Activated CD8-positive, alpha-beta T cell treated with anti-CD3 and anti-CD28 coated beads for 36 hours (primary cell): ENCODE measurements around the gene LAMC1. TPM values are rescaled to one million over a fixed set of nuclear protein-coding genes. Genes with fewer than 3 reads are reported as not detected.

ENCODE experiments used
- ATAC-seq: fragments of 200-7000 bp; cut with Tn5 transposase; one replicate; pipeline ENCODE4 v1.10.0; 2021; ENCODE audit warnings: mild to moderate bottlenecking, moderate library complexity
- CTCF ChIA-PET: fragments of 350-600 bp; sonication (Branson Sonifier 250); formaldehyde crosslinking; loops from one replicate; lab custom pipeline; 2021; ENCODE audit warnings: antibody characterized with exemption; lab: Charles Lee
- POLR2A ChIA-PET: fragments of 350-600 bp; sonication (Branson Sonifier 250); formaldehyde crosslinking; loops from one replicate; lab custom pipeline; 2021; ENCODE audit warnings: antibody characterized with exemption; lab: Charles Lee
- DNase-seq: peaks from one replicate; pipeline ENCODE4 v3.0.0-alpha.2; 2020
- H3K27ac Mint-ChIP-seq: one replicate; pipeline ENCODE4 v1.8.0; 2021; ENCODE audit warnings: mild to moderate bottlenecking, mixed read lengths
- H3K27me3 Mint-ChIP-seq: one replicate; pipeline ENCODE4 v1.8.0; 2021; ENCODE audit warnings: mixed read lengths
- H3K36me3 Mint-ChIP-seq: one replicate; pipeline ENCODE4 v1.8.0; 2021; ENCODE audit warnings: low read depth, mixed read lengths
- H3K4me1 Mint-ChIP-seq: one replicate; pipeline ENCODE4 v1.8.0; 2021; ENCODE audit warnings: low read depth, mixed read lengths
- H3K4me3 Mint-ChIP-seq: one replicate; pipeline ENCODE4 v1.8.0; 2021; ENCODE audit warnings: mild to moderate bottlenecking, moderate library complexity, mixed read lengths
- H3K9me3 Mint-ChIP-seq: one replicate; pipeline ENCODE4 v1.8.0; 2021; ENCODE audit warnings: mixed read lengths
- intact Hi-C: fragments of 100-400 bp; cut with micrococcal nuclease; formaldehyde crosslinking; loops from one replicate; pipeline ENCODE4 v1.10.0; 2022
- total RNA-seq, 2 experiments: library from RNA; stranded (reverse); gene quantifications; one replicate each; pipeline ENCODE4 v1.2.3, GENCODE V29; 2021
- TF ChIP-seq, protein P1 (sequence below): fragments of 200-600 bp; IDR thresholded peaks from one replicate; pipeline ENCODE4 v1.8.0; 2022; ENCODE audit warnings: antibody characterized with exemption, mild to moderate bottlenecking

The LAMC1 gene
- total RNA-seq, 2 experiments from 2014 or later, result 0.22 to 0.23 TPM

DNA sequence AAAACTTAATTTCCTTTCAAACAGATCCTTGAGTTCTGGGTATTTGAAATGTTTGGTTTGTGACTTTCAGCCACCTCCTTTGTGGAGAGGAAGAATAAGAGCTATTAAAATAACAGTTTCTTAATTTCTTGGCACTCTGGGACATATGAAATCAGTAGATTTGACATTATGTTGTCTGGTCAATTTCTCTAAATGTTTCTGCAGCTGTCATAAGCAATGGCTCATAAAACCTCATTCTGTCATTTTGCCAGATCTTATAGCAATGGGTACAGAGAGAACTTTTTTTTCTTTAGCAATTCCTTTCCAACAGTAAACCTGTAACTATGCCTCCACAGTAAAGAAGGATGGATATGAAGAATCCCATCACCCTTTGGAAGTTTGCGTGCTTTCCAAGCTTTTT lies 52.6 kb downstream of the LAMC1 start:
- Mint-ChIP-seq H3K36me3 (no peaks in the 10 kb centered on the region), H3K9me3 (no peaks in the 10 kb centered on the region), H3K4me1 (peaks cover 3% of the 10 kb centered on the region), H3K27ac (no peak overlapping the region), H3K27me3 (no peaks in the 10 kb centered on the region), H3K4me3 (no peak overlapping the region)
- TF ChIP-seq, protein P1, sequence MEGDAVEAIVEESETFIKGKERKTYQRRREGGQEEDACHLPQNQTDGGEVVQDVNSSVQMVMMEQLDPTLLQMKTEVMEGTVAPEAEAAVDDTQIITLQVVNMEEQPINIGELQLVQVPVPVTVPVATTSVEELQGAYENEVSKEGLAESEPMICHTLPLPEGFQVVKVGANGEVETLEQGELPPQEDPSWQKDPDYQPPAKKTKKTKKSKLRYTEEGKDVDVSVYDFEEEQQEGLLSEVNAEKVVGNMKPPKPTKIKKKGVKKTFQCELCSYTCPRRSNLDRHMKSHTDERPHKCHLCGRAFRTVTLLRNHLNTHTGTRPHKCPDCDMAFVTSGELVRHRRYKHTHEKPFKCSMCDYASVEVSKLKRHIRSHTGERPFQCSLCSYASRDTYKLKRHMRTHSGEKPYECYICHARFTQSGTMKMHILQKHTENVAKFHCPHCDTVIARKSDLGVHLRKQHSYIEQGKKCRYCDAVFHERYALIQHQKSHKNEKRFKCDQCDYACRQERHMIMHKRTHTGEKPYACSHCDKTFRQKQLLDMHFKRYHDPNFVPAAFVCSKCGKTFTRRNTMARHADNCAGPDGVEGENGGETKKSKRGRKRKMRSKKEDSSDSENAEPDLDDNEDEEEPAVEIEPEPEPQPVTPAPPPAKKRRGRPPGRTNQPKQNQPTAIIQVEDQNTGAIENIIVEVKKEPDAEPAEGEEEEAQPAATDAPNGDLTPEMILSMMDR, result no peak
- intact Hi-C loops, result no loop called here
- ATAC-seq, result no peak
- CTCF ChIA-PET, result no interaction called here
- POLR2A ChIA-PET, result no interaction called here
- DNase-seq, result no peak

DNA sequence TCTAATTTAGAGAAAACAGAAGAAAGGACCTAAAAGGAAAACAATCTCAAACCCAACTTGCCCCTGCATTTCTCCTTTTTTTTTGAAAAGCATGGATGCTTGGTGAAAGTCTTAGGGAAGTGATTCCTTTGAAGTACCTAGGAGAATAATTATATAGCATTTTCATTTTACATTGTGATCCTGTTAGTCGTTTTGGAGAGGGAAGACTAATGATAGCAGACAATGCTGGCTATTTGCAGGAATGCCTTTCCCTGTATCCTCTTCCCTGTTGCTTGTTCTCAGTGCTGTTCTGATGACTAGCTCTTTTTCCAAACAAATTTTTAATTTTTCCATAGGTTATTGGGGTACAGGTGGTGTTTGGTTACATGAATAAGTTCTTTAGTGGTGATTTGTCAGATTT lies 53.9 kb downstream of the LAMC1 start:
- peaks cover 3% of the 10 kb centered on the region for H3K27me3 Mint-ChIP-seq
- H3K9me3 Mint-ChIP-seq, result no peaks in the 10 kb centered on the region
- TF ChIP-seq, protein P1, result no peak
- ATAC-seq, result no peak
- no peak overlapping the region for H3K27ac Mint-ChIP-seq
- ChIA-PET POLR2A (no interaction called here), CTCF (no interaction called here)
- H3K36me3 Mint-ChIP-seq, result no peaks in the 10 kb centered on the region
- H3K4me1 Mint-ChIP-seq, result no peaks in the 10 kb centered on the region
- H3K4me3 Mint-ChIP-seq, result no peak overlapping the region
- no peak for DNase-seq
- intact Hi-C loops, result no loop called here

- intact Hi-C loops, result no loop called here
- CTCF ChIA-PET, result interaction anchor here (0.7 kb wide), 1 partner anchor 32 kb away, joined by 3 read pairs; no protein-coding TSS in a partner anchor
- no peak for DNase-seq
These were observed 56.6 kb downstream of the LAMC1 start for GRCh38 chr1:183079712-183080388.

GRCh38 chr1:183080406-183080805 lies 57.2 kb downstream of the LAMC1 start:
- CTCF ChIA-PET, result interaction anchor here (0.7 kb wide), 1 partner anchor 32 kb away, joined by 3 read pairs; no protein-coding TSS in a partner anchor
- Mint-ChIP-seq H3K4me1 (no peaks in the 10 kb centered on the region), H3K4me3 (no peak overlapping the region), H3K36me3 (no peaks in the 10 kb centered on the region), H3K27ac (no peak overlapping the region), H3K27me3 (peaks cover 6% of the 10 kb centered on the region), H3K9me3 (no peaks in the 10 kb centered on the region)
- TF ChIP-seq, protein P1, result no peak
- DNase-seq, result no peak
- intact Hi-C loops, result no loop called here
- POLR2A ChIA-PET, result interaction anchor here (0.6 kb wide), 1 partner anchor 491 kb away, joined by 4 read pairs; no protein-coding TSS in a partner anchor
- no peak for ATAC-seq

More at GRCh38 chr1:183079712-183080388, 56.6 kb downstream of the LAMC1 start:
- Mint-ChIP-seq H3K36me3 (no peaks in the 10 kb centered on the region), H3K9me3 (no peaks in the 10 kb centered on the region), H3K4me3 (no peak overlapping the region), H3K27ac (no peak overlapping the region), H3K4me1 (no peaks in the 10 kb centered on the region), H3K27me3 (peaks cover 5% of the 10 kb centered on the region)
- ATAC-seq, result no peak
- TF ChIP-seq, protein P1, result no peak
- POLR2A ChIA-PET, result interaction anchor here (0.6 kb wide), 1 partner anchor 492 kb away, joined by 4 read pairs; no protein-coding TSS in a partner anchor

GRCh38 chr1:183081402-183082120 lies 58.3 kb downstream of the LAMC1 start:
- TF ChIP-seq, protein P1, result no peak
- Mint-ChIP-seq H3K4me3 (no peak overlapping the region), H3K36me3 (no peaks in the 10 kb centered on the region), H3K4me1 (no peaks in the 10 kb centered on the region), H3K9me3 (no peaks in the 10 kb centered on the region), H3K27ac (no peak overlapping the region), H3K27me3 (peaks cover 6% of the 10 kb centered on the region)
- ATAC-seq, result no peak
- intact Hi-C loops, result no loop called here
- ChIA-PET POLR2A (no interaction called here), CTCF (no interaction called here)
- no peak for DNase-seq
